Measurements from ENCODE around the gene FCGR3B. TPM values are rescaled to one million over a fixed set of nuclear protein-coding genes. Genes with fewer than 3 reads are reported as not detected.

Gene FCGR3B
- total RNA-seq, 1 experiment from 2014 or later, result not detected

Other genes with a start within 250 kb of the FCGR3B start
- gene FCGR2A, start 125.7 kb downstream of the FCGR3B start, total RNA-seq (2014; rRNA removed; shearing (Covaris generic)), result 0.16 TPM in 1 of 2 replicates, not detected in the other
- 1.5 and 1.9 TPM in 2 replicates for gene HSPA6, start 106.6 kb downstream of the FCGR3B start, total RNA-seq (2014; rRNA removed; shearing (Covaris generic))
- not detected in 2 replicates for gene FCGR3A, start 81.4 kb downstream of the FCGR3B start, total RNA-seq (2014; rRNA removed; shearing (Covaris generic))
- 0.13 TPM in 1 of 2 replicates, not detected in the other for gene FCGR2B, start 32.0 kb upstream of the FCGR3B start, total RNA-seq (2014; rRNA removed; shearing (Covaris generic))
- 0.84 and 1.5 TPM in 2 replicates for gene FCRLA, start 76.1 kb upstream of the FCGR3B start, total RNA-seq (2014; rRNA removed; shearing (Covaris generic))
- gene FCRLB, start 90.4 kb upstream of the FCGR3B start, total RNA-seq (2014; rRNA removed; shearing (Covaris generic)), result 15.4 and 17.0 TPM in 2 replicates
- gene DUSP12, start 118.6 kb upstream of the FCGR3B start, total RNA-seq (2014; rRNA removed; shearing (Covaris generic)), result 50.0 and 61.1 TPM in 2 replicates
- 16.4 and 20.5 TPM in 2 replicates for gene ATF6, start 135.1 kb upstream of the FCGR3B start, total RNA-seq (2014; rRNA removed; shearing (Covaris generic))